NB4 (cell line): ENCODE results near the gene PRKG1.

Experiments used
- DNase-seq: peaks from one replicate; pipeline ENCODE4 v3.0.0; 2010; ENCODE audit warnings: low read depth
- H3K4me3 ChIP-seq: one replicate; pipeline ENCODE4 v1.5.1; 2011; ENCODE audit warnings: mild to moderate bottlenecking, low read depth, low read length, moderate library complexity
- MYC ChIP-seq: IDR thresholded peaks from 2 replicates; pipeline ENCODE4 v1.6.1; 2011; ENCODE audit warnings: low read depth, low read length
- POLR2A ChIP-seq: IDR thresholded peaks from 2 replicates; pipeline ENCODE4 v1.6.1; 2011; ENCODE audit warnings: mild to moderate bottlenecking; ENCODE audit not compliant: insufficient read length; ENCODE audit errors: extremely low read depth
- TF ChIP-seq, protein P1 (sequence below): IDR thresholded peaks from 2 replicates; pipeline ENCODE4 v1.6.1; 2011; ENCODE audit warnings: low read depth, low read length
- TF ChIP-seq, protein P2 (sequence below): IDR thresholded peaks from one replicate; pipeline ENCODE4 v1.5.1; 2012; ENCODE audit warnings: low read depth, low read length

The PRKG1 gene

DNA sequence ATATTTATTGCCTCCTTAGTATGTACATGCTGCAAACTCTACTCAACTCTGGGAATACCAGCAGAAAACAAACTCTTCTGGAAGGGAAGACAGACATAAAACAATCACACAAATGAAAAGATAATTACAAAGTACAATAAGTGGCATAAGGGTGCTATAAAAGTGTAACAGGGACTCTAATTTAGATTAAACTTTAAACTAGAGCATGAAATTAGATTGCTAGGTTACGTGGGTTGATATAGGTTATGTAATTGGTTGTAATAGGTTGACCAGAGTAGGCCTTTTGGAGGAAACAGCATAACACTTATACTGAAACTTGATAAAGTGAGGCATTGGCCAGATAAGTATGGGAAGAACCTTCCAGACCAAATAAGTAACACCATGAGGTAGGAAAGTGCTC lies 1213.6 kb downstream of the PRKG1 start:
- TF ChIP-seq, protein P1, sequence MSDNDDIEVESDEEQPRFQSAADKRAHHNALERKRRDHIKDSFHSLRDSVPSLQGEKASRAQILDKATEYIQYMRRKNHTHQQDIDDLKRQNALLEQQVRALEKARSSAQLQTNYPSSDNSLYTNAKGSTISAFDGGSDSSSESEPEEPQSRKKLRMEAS, result no peak
- TF ChIP-seq MYC (no peak), POLR2A (no peak)
- TF ChIP-seq, protein P2, sequence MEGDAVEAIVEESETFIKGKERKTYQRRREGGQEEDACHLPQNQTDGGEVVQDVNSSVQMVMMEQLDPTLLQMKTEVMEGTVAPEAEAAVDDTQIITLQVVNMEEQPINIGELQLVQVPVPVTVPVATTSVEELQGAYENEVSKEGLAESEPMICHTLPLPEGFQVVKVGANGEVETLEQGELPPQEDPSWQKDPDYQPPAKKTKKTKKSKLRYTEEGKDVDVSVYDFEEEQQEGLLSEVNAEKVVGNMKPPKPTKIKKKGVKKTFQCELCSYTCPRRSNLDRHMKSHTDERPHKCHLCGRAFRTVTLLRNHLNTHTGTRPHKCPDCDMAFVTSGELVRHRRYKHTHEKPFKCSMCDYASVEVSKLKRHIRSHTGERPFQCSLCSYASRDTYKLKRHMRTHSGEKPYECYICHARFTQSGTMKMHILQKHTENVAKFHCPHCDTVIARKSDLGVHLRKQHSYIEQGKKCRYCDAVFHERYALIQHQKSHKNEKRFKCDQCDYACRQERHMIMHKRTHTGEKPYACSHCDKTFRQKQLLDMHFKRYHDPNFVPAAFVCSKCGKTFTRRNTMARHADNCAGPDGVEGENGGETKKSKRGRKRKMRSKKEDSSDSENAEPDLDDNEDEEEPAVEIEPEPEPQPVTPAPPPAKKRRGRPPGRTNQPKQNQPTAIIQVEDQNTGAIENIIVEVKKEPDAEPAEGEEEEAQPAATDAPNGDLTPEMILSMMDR, result no peak
- no peak for DNase-seq
- H3K4me3 ChIP-seq, result no peak overlapping the region

DNA sequence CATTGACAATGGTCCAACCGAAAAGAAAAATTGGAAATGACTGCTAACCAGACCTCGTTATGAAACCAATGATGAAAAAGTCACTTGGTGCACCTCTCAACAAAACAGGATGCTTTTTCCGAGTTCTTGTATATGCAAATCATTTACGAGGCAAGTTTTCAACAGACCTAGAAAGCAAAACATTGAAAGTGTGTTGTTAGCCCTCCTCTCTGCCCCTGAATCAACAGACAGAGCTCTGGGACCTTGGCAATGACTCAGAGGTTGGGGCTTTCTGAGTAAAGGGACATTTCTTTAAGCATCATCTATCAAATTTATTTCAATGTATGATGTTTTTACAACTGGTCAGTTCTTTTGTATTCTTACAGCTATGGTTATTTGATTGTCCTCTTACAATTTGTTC lies 1223.5 kb downstream of the PRKG1 start:
- TF ChIP-seq MYC (no peak), POLR2A (no peak)
- TF ChIP-seq, protein P2, result no peak
- TF ChIP-seq, protein P1, result no peak
- DNase-seq, result no peak
- no peak overlapping the region for H3K4me3 ChIP-seq

DNA sequence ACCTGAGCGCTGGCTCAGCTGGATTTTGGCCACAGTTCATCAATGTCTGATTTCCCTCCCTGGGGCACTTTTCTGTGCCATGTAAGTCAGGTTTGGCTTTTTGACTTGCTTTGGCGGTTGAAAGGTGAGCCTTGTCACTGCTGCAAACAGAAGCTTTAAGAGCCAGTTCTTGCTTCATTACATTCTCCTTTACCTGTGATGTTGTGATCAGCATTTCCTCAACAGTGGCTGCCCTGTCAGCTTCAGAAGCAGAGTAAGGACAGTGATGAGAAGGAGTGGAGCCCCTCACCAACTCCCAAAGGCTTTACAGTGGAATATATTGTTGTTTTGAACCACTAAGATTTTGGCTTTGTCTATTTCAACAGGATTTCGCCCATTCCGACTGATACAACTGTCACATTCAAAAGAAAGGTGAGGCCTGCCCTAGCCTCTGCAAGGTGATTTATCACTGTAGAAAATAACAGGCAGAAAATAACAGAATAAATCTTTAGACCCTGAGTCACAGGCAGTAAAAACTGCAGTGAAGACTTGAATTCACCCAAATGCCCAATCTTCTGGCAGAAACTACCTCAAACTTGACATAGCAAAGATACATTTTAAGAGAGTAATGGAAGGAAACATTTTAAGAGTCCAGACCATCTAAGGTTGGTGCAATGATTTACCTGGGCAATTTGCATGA lies 1226.5 kb downstream of the PRKG1 start:
- no peak overlapping the region for H3K4me3 ChIP-seq
- DNase-seq, result no peak
- TF ChIP-seq, protein P2, result no peak
- no peak for TF ChIP-seq MYC
- no peak for TF ChIP-seq POLR2A
- TF ChIP-seq, protein P1, result no peak

DNA sequence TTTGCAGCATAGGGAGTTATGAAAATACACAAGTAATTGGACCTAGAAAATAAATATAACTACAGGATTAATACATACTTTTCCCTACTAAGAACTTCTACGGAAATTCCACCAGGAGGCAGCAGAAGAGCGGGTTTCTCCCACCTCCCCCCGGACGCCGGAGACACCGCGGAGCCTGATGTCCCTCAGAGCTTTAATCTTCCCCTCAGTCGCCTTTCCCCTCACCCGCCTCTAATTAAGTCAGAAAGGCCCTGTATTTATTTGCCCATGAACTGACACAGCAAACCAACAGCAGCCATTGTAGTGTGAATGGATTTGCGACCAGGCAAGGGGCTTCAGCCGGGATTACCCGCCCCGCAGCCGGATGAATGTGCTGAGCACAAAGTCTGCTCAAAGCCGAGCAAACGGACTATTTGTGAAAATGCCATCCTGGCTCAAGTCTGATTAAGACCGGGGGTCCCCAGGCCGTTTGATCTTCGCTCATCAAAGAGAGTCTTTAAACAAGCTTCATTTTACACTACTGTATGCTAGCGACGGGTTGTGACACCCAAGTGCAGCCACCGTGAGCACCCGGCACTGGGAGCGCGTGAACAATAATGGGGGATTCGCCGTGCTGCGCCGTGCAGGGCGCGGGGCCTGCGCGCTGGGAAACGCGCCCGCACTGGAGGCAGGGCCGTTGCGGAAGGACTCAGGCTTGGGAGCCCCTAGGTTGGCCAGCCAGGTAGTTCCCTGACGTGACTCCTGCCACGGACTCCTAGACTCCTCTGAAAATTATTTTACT lies 1234.2 kb downstream of the PRKG1 start:
- peak; percentile 65 for DNase-seq
- TF ChIP-seq MYC (no peak), POLR2A (no peak)
- TF ChIP-seq, protein P2, result peak; percentile 39
- no peak overlapping the region for H3K4me3 ChIP-seq

DNA sequence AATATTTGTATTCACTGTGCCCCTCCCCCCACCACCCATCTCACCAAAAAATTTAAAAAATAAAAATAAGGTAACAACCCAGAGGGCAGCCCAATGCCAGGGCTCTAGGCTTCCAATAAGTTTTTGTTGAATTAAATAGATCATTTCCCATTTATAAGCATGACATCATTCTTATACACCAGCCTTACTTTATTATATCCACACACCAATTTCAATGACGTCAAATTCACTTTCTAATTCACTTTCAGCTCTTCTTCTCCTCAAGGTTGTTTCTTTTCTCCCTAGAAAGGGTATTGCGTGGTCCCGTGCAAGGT lies 1238.6 kb downstream of the PRKG1 start:
- TF ChIP-seq MYC (no peak), POLR2A (no peak)
- TF ChIP-seq, protein P2, result no peak
- TF ChIP-seq, protein P1, result no peak
- H3K4me3 ChIP-seq, result no peak overlapping the region
- no peak for DNase-seq
